Peyer's patch (tissue), 4 donors: Measurements from ENCODE around the gene FREM3.

Experiments used
- CTCF ChIP-seq, 6 experiments: fragments of 450-650 bp in 4 of 6; fragments of 200-600 bp in 2 of 6; sonication (generic) in 1 of 6; IDR thresholded peaks; one replicate each; pipeline ENCODE4 v1.5.1; 2017 to 2019; ENCODE audit warnings: antibody characterized with exemption in 6 of 6, mild to moderate bottlenecking in 3 of 6, moderate library complexity in 1 of 6
- POLR2A ChIP-seq, 2 donors: fragments of 450-650 bp; IDR thresholded peaks; one replicate each; pipeline ENCODE4 v1.5.1; 2017; ENCODE audit warnings: antibody characterized with exemption in 2 of 2, mild to moderate bottlenecking in 2 of 2, moderate library complexity in 2 of 2

- TF ChIP-seq CTCF (IDR thresholded peaks at IDR 0.05) (no peak), POLR2A (IDR thresholded peaks at IDR 0.05) (no peak)
Measured at GRCh38 chr4:143585548-143585947, 114.9 kb downstream of the FREM3 start.
